Neural cell (in vitro differentiated cells): ENCODE data around the gene PPME1.

Source experiments
- EZH2 ChIP-seq: fragments of 200-600, 300-800 bp; shearing (Covaris generic), sonication (generic); IDR thresholded peaks from 2 replicates; pipeline ENCODE4 v1.6.1; 2014; ENCODE audit warnings: antibody characterized with exemption, low read length, borderline replicate concordance, mild to moderate bottlenecking; ENCODE audit not compliant: insufficient read depth, poor library complexity, severe bottlenecking
- MXI1 ChIP-seq: fragments of 450-650 bp; conservative IDR thresholded peaks from 2 replicates; pipeline ENCODE4 v1.6.1; 2014; ENCODE audit warnings: antibody characterized with exemption, mild to moderate bottlenecking; ENCODE audit not compliant: poor library complexity, severe bottlenecking
- TF ChIP-seq, protein P1 (sequence below): fragments of 450-650 bp; IDR thresholded peaks from 2 replicates; pipeline ENCODE4 v1.5.1; 2014; ENCODE audit warnings: antibody characterized with exemption, mild to moderate bottlenecking, moderate library complexity; ENCODE audit not compliant: poor library complexity, severe bottlenecking

DNA sequence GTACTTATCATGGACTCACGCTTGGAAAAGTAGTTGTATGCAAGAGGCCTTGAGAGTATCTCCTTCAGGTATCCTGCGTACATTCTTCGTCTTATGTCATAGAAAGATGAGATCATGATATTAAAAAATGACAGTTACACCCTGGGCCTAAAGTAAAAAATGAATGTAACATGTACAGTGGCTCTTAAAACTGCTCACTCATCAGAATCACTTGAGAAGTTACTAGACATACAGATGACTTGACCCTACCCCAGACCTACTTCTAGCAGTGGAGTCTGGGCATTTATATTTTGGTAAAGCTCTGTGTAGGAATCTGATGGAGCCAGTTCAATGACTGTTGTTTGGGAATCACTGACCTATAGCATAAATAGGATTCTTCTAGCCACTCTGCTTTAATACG lies 54.5 kb downstream of the PPME1 start:
- TF ChIP-seq, protein P1, sequence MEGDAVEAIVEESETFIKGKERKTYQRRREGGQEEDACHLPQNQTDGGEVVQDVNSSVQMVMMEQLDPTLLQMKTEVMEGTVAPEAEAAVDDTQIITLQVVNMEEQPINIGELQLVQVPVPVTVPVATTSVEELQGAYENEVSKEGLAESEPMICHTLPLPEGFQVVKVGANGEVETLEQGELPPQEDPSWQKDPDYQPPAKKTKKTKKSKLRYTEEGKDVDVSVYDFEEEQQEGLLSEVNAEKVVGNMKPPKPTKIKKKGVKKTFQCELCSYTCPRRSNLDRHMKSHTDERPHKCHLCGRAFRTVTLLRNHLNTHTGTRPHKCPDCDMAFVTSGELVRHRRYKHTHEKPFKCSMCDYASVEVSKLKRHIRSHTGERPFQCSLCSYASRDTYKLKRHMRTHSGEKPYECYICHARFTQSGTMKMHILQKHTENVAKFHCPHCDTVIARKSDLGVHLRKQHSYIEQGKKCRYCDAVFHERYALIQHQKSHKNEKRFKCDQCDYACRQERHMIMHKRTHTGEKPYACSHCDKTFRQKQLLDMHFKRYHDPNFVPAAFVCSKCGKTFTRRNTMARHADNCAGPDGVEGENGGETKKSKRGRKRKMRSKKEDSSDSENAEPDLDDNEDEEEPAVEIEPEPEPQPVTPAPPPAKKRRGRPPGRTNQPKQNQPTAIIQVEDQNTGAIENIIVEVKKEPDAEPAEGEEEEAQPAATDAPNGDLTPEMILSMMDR, result no peak
- TF ChIP-seq MXI1 (no peak), EZH2 (no peak)
